Hippocampal formation (tissue), 2 donors: Measurements from ENCODE around the gene NOTCH1.
"Not testable (repeated sequence)": the region's sequence is repeated elsewhere in the genome, so short reads cannot be mapped to it uniquely, and the experiment has no call there.

ENCODE experiments used
- DNase-seq, 2 donors: peaks; one replicate each; lab custom pipeline; 2025; lab: John Stamatoyannopoulos, UW

Gene NOTCH1

DNA sequence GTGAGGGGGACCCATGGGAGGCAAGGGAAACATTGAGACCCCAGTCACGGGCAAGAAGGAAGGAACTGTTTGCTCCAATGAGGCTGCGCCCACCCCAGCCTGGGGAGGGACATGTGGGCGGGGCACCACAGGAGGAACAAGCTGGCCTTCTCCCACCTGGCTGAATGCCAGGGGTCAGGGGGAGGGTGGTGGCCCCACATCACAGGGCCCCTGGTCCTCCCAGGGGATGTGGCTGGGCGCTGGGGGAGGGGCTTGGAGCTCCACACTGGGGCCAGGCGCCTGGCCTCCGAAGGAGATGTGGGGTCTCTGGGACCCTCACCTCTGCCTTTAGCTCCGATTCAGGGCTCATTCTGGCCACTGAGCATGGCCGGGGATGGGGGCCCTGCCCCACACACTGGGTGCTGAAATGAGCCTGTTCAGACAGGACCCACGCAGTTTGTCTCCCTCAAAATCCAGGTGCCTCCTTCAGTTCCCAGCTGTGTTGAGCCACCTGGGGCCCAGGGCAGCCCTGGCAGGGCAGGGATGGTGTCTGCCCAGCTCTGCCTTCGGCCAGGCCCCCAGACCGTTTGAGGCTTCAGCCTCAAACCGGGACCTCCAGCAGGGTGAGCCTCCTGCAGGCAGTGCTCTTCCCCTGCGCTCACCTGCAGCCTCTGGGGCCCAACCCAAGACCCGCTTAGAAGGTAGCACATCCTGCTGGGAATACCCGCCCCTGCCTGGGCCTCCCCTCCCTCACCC, 33.2 kb upstream of the NOTCH1 start:
- DNase-seq, result no peak

DNA sequence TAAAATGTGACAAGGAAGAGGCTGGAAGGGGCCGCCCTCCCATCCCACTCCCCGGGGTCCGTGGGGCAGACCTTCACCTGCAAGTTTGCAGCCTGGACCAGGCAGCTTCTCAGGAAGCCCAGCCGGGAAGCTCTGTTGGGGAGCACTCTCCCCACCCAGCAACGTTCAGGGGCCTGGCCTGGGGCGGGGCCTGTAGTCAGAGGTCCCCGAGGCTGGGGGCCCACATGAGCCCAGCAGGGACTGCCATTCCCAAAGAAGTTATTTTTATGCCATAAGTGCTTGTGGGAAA, 32.7 kb upstream of the NOTCH1 start:
- no peak for DNase-seq

DNA sequence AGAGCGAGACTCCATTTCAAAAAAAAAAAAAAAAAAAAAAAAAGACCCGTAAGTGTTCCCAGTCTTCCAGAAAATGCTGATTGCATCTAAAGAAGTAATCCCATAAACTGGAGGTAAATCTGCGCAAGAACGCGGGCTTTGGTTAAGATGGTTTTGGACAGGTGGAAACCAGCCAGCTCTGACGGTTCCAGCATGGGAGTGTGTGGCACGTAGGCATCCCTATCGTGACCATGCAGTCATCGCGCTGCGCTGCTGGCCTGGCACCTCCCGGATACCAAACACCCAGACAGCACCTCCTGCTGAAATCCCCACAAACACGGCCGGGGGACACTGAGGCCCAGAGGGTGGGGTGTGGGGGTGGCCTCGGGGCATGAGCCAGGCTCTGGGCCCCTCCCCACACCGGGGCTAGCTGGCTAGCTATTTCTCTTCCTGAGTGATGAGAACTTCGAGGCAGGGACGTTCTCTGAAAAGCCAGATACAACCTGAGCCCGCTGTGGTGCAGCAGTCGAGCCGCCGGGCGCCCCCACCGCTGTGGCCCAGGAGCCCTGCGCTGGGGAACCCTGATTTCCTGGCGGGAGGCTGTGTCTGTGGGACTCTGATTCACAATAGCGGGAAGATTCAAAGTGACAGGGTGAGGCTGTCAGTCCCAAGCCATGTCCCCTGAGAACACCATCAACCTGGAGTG, 32.2 kb upstream of the NOTCH1 start:
- DNase-seq, result no peak

DNA sequence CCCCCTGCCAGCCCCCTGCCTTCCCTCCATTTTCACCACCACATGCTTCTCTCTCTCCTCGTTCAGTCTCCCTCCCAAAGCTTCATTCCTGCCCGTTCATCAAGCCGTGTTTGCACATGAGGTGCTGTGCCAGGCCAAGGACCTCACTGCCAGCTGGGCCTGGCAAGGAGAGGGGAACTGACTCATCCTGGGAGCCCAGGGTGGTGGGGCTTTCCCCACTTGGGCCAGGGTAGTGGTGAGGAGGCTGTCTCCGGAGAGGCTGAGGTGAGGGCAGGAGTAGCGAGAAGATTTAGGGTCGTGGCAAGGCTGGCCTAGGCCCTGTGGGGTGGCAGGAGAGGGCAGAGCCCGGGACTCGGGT, 30.4 kb upstream of the NOTCH1 start:
- no peak for DNase-seq

DNA sequence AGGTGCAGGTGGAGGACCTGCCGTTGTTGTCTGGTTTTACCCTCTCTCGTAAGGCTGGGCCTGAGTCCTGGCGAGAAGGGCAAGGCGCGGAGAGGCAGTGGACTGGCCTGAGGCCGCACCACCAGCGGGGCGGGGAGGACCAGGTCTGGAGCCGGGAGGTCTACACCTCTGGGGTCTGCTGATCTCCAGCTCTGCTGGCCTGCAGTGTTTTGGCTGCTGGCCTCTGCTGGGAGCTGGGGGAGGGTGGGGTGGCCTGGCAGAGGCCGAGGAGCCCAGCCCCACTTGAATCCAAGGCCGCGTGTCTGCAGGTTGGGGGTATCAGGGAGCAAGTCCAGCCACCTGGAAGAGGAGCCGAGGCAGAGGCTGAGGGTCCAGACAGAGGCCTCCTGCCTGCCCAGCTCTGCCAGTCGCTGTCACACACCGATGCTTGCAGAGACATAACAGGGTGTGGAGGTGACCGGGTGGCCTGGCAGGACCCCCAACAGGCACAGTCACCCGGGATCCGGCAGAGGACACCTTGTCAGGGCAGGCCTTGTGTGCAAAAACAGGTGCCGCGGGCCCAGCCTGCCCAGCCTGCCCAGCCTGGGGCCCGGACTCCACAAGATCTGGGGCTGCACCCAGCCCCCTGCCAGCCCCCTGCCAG, 29.9 kb upstream of the NOTCH1 start:
- DNase-seq, result no peak

DNA sequence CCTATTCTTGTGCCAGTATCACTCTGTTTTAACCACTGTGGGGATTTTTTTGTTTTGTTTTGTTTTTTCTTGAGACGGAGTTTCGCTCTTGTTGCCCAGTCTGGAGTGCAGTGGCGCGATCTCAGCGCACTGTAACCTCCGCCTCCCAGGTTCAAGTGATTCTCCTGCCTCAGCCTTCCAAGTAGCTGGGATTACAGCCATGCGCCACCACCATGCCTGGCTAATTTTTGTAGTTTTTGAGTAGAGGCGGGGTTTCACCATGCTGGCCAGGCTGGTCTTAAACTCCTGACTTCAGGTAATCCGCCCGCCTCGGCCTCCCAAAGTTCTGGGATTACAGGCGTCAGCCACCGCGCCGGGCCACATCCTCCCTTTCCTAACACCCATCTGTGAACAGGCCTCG, 28.8 kb upstream of the NOTCH1 start:
- not testable (repeated sequence) for DNase-seq

DNA sequence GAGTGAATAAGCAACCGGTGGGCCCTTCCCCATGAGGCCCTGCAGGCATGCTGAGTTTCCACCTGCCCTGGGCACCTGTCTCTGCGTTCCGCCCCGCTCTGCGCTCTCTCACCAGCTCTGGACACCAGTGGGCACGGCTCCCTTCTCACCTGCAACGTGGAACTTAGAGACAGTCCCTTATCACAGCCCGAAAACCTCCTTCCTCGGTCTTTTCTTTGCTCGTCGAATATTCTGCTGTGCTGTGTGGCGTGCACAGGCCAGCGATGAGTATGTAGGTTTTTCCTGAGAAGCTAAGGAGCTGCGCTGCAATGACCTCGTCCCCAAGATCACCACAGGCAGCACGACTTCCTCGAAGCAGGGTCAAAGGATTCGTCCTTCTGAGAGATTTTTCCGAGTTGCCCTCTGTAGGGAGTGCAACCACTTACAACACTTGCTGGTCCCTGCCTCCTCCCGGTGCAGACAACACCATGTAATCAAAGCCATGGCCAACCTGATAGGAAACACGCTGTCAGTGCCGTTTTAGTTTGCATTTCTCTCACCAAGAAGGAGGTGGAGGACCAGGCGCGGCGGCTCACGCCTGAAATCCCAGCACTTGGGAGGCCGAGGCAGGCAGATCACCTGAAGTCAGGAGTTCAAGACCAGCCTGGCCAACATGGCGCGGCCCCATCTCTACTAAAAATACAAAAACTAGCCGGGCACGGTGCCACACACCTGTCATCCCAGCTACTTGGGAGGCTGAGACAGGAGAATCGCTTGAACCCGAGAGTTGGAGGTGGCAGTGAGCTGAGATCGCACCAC, 27.2 kb upstream of the NOTCH1 start:
- no peak for DNase-seq

DNA sequence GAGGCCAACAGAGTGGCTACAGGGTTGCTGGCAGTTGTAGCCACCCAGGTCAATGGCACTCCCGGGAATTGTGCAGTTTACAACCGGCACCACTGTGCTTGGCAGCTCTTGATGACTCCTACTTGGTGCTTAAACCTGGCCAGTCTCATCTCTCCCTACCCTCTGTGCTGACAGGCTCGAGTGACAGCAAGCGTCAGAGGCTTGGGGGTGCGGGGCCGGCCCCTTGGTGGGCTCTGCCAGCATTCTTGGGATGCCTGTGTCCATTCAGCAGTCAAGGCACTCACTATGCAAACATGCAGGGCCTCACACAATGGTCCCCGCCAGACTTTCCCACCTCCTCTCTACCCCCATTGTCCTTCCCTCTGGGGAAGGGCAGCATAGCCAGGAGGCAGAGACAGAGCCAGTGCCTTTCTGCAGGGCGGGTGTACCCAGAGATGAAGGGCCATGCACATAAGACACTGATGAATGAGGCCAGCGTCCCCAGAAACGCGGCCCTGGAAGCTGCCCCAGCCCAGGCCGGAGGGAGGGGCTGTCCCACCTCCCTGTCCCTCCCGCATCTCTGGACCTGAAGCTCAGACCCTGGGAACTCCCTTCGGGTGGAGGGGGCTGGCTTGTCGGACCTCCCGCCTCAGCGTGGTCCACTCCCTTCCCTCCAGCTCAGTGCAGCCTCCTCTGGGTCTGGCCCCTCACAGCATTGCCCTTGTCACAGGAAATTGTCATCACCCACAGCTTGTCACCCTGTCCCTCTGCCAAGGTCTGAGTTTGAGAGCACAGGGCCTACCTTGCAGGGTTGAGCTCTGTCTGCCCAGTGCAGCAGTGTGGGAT, 26.4 kb upstream of the NOTCH1 start:
- no peak for DNase-seq

DNA sequence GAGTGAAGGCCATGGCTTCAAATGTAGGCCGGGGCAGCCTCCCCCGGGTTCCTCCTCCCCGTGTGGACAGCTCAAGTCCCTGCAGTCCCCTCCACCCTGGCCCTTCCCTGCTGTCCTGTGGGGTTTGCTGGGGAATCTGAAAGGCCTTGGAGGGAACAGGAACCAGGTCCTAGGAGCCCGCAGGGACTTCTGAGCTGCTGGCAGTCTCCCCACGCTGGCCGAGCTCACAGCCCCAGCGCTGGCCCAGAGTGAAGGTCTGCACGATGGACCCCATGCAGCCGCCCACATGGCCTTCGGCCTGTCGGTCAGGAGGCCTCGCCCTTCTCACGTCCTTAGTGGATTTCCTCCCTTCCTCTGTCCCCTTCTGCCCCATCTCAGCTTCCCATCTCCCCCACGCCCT, 25.7 kb upstream of the NOTCH1 start:
- no peak for DNase-seq

DNA sequence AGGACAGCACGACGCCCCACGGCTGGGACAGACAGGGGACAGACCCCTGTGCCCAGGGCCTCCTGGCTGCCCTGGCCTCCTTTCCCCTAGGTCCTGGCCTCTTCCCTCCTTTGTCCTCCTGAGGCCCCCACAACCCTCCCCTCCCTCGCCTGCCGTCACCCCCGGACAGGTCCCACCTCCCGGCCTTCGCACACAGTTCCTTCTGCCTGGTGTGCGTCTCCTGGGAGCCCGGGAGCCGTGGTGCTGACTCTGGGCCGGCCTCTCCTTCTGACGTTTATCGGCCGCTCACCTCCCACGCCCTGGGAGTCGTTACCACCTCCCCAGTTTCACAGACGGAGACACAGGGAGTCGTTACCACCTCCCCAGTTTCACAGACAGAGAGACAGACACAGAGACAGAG, 25.1 kb upstream of the NOTCH1 start:
- DNase-seq, result no peak

DNA sequence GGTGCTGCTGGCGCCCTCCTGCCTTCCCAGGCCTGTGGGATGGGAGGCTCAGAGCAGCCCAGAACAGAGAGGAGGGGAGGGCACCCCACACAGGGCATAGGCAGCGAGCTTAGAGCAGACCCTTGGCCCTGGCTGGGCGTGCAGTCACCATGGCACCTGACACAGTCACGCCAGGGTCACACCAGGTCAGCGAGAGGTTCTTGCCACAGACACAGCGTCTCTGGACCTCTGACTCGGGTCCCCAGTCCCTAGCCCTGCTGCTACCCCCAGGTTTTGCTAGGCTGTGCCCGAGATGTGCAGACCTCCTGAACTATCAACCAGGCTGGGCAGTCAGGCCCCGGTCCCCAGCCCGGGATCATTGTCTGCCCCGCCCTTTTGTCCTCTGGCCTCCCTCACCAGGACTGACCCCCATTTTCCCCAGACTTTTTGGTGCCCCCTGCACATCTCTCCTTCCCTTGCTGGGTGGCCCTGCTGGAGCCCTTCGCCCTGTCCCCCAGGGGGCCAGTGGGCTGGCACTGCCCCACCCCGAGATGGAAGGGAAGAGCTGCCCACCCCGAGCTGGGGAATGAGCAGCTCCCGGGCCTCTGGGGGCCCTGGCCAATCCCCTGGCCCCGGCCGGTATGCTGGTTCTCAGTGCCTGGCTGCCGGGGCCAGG, 24.5 kb upstream of the NOTCH1 start:
- no peak for DNase-seq

DNA sequence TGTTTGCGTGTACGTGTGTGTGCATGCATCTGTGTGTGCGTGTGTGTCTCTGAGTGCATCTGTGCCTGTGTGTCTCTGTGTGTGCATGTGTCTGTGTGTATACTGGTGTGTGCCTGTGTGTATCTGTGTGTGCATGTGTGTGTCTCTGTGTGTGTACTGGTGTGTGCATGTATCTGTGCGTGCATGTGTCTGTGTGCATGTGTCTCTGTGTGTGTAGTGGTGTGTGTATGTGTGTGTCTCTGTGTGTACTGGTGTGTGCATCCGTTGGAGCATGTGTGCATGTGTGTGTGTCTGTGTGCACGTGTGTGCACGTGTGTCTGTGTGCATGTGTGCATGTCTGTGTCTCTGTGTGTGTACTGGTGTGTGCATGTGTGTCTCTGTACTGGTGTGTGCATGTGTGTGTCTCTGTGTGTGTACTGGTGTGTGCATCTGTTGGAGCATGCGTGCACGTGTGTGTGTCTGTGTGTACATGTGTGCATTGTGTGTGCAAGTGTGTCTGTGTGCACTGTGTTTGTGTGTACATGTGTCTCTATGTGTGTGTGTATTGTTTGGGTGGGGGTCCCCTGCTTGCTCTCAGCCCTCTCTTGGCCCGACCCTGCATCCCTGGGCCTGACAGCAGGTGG, 23.8 kb upstream of the NOTCH1 start:
- no peak for DNase-seq

DNA sequence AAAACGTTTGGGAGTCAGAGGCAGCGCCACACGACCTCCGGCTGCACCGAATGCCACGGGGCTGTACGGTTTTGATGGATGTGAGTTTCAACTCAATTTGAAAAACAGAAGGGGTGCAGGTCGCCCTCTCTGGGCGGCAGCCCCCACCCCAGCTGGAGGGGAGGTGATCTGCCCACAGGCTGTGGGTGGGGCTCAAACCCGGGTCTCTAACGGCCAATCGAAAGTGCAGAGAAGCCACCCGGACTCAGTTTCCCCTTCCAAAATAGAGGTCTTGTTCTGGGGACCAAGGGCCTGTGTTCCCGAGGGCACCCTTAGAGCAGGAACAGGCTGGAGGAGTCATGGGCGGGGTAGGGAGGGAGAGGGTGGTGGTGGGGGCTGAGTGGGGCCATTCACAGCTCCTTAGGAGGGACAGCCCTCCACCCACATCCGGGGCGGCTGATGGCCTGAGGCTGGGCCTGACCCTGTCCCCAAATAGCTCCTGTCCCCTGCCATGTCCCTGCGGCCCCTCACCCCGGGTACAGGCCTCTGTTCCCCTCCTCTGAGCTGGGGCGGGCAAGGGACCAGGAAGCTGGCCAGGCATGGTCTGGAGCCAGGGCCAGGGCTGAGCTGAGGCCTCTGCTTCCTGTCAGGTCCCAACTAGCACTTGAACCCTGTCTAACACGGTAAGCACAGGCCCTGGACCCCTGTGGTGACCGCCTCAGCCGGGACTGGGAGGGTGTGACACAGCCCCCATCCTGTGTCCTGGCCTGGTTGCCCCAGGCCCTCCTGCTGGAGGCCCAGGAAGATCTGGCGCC, 22.6 kb upstream of the NOTCH1 start:
- DNase-seq, result peak in 1 of 2 donors; percentile 25

DNA sequence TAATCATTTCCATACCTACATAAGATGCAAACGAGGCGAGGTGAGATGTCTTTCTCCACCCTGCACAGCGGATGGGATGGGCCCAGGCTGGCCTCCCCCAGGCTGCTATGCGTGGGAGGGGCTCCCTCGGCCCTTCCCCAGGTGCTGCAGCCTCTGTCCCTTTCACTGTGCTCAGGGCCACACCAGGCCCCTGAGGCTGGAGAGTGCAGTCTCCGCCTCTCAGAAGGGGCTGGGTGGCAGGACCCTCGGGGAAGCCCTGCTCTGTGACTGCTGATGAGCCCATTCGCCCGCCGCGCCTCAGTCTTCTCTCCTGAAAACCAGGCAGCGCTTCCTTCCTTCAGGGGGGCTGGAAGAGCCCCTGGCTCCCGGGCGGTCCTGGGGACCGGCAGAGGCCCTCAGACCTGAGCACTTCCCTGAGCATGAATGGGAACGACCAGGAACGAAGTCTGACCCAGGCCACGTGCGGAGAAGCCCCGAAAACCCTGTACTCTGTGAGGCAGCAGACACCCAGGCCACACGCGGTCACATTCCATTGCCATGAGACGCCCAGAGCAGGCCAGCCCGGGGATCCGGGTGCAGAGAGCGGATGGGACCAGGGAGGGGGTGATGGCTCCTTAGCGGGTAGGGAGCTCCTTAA, 21.9 kb upstream of the NOTCH1 start:
- DNase-seq, result no peak

DNA sequence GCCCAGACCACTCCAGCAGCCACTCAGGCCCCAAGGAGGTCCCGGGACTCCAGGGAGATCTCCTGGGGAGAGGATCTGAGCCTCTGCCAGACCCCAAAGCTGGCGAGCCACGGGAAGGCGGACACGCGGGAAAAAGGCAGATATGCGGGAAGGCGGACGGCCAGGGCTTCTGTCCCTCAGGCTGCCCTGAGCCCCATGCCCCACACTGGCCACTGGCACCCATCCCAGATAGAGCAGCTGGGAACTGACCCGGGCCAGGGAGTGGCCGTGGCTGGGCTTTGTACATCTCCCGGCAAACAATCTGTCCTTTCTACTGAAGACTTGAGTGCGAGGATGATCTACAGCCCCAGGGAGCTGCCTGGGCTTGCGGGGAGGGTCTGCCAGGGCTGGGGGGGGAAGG, 21.1 kb upstream of the NOTCH1 start:
- peak; percentile 89 to 92 for DNase-seq

DNA sequence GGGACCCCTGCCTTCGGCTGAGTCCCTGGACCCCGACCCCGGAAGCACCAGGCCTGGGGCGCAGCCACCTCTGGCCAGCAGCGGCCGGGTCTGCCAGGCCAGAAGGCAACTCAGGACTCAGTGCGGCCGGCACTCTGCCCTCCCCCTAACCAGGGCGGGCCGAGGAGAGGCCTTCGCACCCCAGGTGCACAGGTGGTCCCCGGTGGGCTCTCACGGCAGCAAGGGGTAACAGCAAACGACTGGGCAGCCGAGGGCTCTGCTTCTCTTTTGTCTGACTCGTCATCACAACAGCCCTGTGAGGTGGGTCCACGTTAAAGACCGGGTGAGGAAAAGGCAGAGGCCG, 20.7 kb upstream of the NOTCH1 start:
- DNase-seq, result no peak

DNA sequence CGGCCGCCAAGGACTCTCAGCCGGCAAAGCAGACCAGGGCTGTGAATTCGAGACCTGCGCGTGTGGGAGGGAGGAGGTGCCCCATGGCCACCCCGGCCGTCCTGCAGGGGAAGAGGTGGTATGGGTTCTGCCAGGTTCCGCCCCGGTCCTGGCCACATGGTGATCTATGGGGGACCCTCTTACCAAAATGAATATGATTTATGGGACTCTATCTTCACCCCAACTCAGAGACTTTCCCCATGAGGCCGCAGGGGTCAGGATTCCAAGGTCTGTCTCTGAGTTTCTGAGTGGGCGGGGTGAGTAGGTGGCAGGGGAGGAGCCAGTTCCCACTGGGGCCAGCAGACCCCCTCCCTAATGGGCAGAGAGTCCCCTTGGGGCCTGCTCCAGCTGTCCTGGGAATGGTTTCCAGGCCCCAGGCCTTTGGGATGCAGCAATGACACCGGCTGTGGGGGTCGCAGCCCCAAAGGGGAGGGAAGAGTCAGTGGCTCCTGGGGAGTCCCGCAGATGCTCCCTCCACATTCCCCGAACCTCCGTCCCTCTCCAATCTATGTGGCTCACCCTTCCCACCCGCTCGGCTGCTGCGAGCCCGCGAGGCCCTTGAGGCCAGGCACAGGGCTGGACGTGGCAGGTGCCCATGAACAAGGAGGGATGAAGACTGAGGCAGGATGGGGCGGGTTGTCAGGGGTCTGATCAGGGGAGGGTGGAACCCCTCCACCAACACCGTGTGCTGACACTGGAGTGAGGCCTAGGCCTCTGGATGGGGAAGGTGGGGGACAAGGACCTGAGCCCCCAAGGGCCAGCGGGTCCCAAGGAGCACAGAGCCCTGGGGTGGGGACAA, 20.1 kb upstream of the NOTCH1 start:
- no peak for DNase-seq

DNA sequence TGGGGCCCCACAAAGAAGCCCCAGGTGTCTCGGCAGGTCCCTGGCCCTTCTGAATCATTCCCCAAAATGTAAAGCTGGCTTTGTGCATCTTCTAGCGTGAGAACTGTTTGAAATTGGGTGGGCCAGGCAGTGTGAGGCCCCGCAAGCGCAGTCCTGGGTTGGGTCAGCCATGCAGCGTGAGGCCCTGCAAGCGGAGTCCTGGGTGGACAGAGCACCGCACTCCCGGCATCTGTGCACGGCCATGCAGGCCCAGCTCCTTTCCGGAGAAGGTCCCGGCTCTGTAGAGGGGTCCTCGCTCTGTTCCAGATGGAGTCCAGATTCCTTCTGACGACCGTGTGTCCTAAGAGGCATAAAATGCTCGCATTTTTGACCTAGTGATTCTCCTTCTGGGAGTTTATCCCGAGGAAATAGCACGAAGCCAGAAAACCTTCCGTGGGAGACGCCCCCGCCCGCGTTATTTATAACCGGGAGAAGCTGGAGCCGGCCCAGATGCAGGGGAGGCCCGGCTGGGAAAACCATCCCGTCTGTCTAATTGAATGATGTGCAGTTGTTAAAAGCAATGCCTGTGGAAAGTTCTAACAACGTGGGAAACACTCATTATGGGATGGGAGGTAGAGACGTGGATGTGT, 19.4 kb upstream of the NOTCH1 start:
- DNase-seq, result no peak
